Measurements from ENCODE around the gene STAT3. TPM values are rescaled to one million over a fixed set of nuclear protein-coding genes. Genes with fewer than 3 reads are reported as not detected.

Gene STAT3
- total and polyA plus RNA-seq, 2 of the 13 experiments (the other 11 are each of a cell fraction or from before 2014, with no cell fraction given), result 61.8 to 62.4 TPM

DNA sequence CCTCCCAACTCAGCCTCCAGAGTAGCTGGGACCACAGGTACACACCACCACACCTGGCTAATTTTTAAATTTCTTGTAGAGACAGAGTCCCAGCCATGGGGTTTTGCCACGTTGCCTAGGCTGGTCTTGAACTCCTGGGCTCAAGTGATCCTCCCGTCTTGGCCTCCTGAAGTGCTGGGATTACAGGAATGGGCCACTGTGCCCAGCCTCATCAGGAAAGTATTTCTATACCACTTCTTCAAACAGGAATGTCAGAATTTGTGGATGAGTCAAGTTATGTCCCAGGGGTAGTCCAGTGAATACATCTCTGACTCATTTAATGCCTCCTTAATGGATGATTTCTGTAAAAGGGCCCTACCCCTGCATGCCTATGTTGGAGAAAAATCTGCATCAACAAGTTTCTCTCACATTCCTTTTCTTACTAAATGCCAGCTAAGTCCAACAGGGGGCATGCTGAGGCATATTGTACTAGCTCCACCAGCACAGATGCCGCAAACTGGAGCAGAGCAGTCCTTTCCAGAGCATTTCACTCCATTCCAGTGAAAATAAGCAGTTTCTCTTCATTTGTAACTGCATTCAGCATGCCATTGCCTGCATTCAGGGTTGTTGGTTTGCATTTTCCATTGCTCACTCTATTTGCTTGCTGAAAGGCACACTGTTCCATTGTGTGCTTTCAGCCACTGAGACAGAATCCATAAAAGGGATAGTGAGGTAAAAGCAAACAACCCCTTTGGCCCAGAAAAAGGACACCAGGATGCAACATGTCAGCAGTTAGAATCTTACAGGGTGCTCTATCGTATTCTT lies 40.1 kb upstream of the STAT3 start (continued):
- TF ChIP-seq, protein P1, sequence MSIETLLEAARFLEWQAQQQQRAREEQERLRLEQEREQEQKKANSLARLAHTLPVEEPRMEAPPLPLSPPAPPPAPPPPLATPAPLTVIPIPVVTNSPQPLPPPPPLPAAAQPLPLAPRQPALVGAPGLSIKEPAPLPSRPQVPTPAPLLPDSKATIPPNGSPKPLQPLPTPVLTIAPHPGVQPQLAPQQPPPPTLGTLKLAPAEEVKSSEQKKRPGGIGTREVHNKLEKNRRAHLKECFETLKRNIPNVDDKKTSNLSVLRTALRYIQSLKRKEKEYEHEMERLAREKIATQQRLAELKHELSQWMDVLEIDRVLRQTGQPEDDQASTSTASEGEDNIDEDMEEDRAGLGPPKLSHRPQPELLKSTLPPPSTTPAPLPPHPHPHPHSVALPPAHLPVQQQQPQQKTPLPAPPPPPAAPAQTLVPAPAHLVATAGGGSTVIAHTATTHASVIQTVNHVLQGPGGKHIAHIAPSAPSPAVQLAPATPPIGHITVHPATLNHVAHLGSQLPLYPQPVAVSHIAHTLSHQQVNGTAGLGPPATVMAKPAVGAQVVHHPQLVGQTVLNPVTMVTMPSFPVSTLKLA (IDR thresholded peaks at IDR 0.05), result no peak
- TF ChIP-seq, protein P2, sequence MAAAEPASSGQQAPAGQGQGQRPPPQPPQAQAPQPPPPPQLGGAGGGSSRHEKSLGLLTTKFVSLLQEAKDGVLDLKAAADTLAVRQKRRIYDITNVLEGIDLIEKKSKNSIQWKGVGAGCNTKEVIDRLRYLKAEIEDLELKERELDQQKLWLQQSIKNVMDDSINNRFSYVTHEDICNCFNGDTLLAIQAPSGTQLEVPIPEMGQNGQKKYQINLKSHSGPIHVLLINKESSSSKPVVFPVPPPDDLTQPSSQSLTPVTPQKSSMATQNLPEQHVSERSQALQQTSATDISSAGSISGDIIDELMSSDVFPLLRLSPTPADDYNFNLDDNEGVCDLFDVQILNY (CRISPR knock-in tag; conservative IDR thresholded peaks at IDR 0.05), result no peak
- no peak for TF ChIP-seq IRX3 (CRISPR knock-in tag; IDR thresholded peaks at IDR 0.05; ENCODE audit: borderline replicate concordance, low read depth)
- peak; percentile 67 for TF ChIP-seq XRCC5 (optimal IDR thresholded peaks at IDR 0.05; ENCODE audit: low read length)
- no peak for TF ChIP-seq ZNF224 (CRISPR knock-in tag; IDR thresholded peaks at IDR 0.05)
- no peak for TF ChIP-seq ZNF780A (CRISPR knock-in tag; IDR thresholded peaks at IDR 0.05)
- no peak for TF ChIP-seq HOXA9 (CRISPR knock-in tag; IDR thresholded peaks at IDR 0.05; ENCODE audit: borderline replicate concordance)
- no peak for TF ChIP-seq ZNF605 (CRISPR knock-in tag; IDR thresholded peaks at IDR 0.05)
- peak; percentile 43; a peak in 3 of 4 replicates for TF ChIP-seq MAFK (conservative IDR thresholded peaks at IDR 0.05 in 1 of 2, IDR thresholded peaks at IDR 0.05 in 1 of 2; ENCODE audit: low read length in 2 of 2)
- peak; percentile 71 for TF ChIP-seq SAP130 (CRISPR knock-in tag; IDR thresholded peaks at IDR 0.05; ENCODE audit: low read depth)
- TF ChIP-seq ZNF331 (CRISPR knock-in tag; IDR thresholded peaks at IDR 0.05), result peak; percentile 15; the same call in 1 of the 2 replicates
- TF ChIP-seq PAF1 (CRISPR knock-in tag; IDR thresholded peaks at IDR 0.05), result no peak
- peak; percentile 79 for TF ChIP-seq ZNF317 (CRISPR knock-in tag; IDR thresholded peaks at IDR 0.05)
- TF ChIP-seq, protein P3, sequence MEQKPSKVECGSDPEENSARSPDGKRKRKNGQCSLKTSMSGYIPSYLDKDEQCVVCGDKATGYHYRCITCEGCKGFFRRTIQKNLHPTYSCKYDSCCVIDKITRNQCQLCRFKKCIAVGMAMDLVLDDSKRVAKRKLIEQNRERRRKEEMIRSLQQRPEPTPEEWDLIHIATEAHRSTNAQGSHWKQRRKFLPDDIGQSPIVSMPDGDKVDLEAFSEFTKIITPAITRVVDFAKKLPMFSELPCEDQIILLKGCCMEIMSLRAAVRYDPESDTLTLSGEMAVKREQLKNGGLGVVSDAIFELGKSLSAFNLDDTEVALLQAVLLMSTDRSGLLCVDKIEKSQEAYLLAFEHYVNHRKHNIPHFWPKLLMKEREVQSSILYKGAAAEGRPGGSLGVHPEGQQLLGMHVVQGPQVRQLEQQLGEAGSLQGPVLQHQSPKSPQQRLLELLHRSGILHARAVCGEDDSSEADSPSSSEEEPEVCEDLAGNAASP (CRISPR knock-in tag; IDR thresholded peaks at IDR 0.05; ENCODE audit: borderline replicate concordance), result peak; percentile 29; the same call in 1 of the 2 replicates
- TF ChIP-seq, protein P4, sequence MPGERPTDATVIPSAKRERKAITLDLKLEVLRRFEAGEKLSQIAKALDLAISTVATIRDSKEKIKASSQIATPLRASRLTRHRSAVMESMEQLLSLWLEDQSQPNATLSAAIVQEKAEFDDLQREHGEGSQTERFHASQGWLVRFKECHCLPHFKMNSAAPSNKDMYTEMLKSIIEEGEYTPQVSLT (CRISPR knock-in tag; IDR thresholded peaks at IDR 0.05; ENCODE audit: borderline replicate concordance, low read depth), result no peak
- TF ChIP-seq BORCS8-MEF2B (CRISPR knock-in tag; IDR thresholded peaks at IDR 0.05), result no peak
- no peak for TF ChIP-seq ZNF816 (CRISPR knock-in tag; IDR thresholded peaks at IDR 0.05; ENCODE audit: borderline replicate concordance)
- TF ChIP-seq ZNF367 (CRISPR knock-in tag; IDR thresholded peaks at IDR 0.05; ENCODE audit: borderline replicate concordance), result no peak
- TF ChIP-seq ZKSCAN1 (IDR thresholded peaks at IDR 0.05; ENCODE audit: low read length), result 0 out of 2 replicates have a peak, but pooled peaks have one; percentile 10
- 0 out of 2 replicates have a peak, but pooled peaks have one; percentile 42 for TF ChIP-seq DNMT3B (CRISPR knock-in tag; conservative IDR thresholded peaks at IDR 0.05)
- TF ChIP-seq MAFF (IDR thresholded peaks at IDR 0.05; ENCODE audit: low read depth, low read length), result peak; percentile 62; the same call in 1 of the 2 replicates
- TF ChIP-seq MEIS1 (CRISPR knock-in tag; IDR thresholded peaks at IDR 0.05; ENCODE audit: borderline replicate concordance), result 0 out of 2 replicates have a peak, but pooled peaks have one; percentile 71
- TF ChIP-seq THYN1 (CRISPR knock-in tag; IDR thresholded peaks at IDR 0.05; ENCODE audit: borderline replicate concordance, low read depth), result no peak
- no peak for TF ChIP-seq ZBTB3 (CRISPR knock-in tag; IDR thresholded peaks at IDR 0.05; ENCODE audit: borderline replicate concordance, low read depth)
- no peak for TF ChIP-seq ELF4 (CRISPR knock-in tag; IDR thresholded peaks at IDR 0.05; ENCODE audit: borderline replicate concordance)
- TF ChIP-seq ATF7 (IDR thresholded peaks at IDR 0.05), result peak; percentile 3; the same call in 1 of the 2 replicates
- TF ChIP-seq ATF7 (CRISPR knock-in tag; IDR thresholded peaks at IDR 0.05), result no peak
